Hematopoietic multipotent progenitor cell treated with erythropoietin and hydrocortisone succinate and interleukin-3 and kit ligand, for 17 days (in vitro differentiated cells): ENCODE data around the gene TOLLIP.
"Not testable (repeated sequence)": the region's sequence is repeated elsewhere in the genome, so short reads cannot be mapped to it uniquely, and the experiment has no call there.

ENCODE experiments used
- DNase-seq: peaks from one replicate; pipeline ENCODE4 v3.0.0-alpha.2; 2015; ENCODE audit warnings: low spot score

Gene TOLLIP

GRCh38 chr11:1343391-1344055, 34.1 kb upstream of the TOLLIP start:
- no peak for DNase-seq

- no peak for DNase-seq
These were observed 33.5 kb upstream of the TOLLIP start for GRCh38 chr11:1342946-1343345.

GRCh38 chr11:1341928-1342524, 32.6 kb upstream of the TOLLIP start:
- DNase-seq = no peak

- not testable (repeated sequence) for DNase-seq
These were observed 31.8 kb upstream of the TOLLIP start for GRCh38 chr11:1341226-1341625.

- DNase-seq = no peak
These were observed 30.7 kb upstream of the TOLLIP start for GRCh38 chr11:1340111-1340510.

GRCh38 chr11:1339066-1339675, 29.7 kb upstream of the TOLLIP start:
- no peak for DNase-seq

- DNase-seq = no peak
These were observed 29.0 kb upstream of the TOLLIP start for GRCh38 chr11:1338201-1339065.

- DNase-seq = no peak
These were observed 28.2 kb upstream of the TOLLIP start for GRCh38 chr11:1337647-1338007.

GRCh38 chr11:1336836-1337646, 27.6 kb upstream of the TOLLIP start:
- peak; percentile 30 for DNase-seq

GRCh38 chr11:1335811-1336761, 26.7 kb upstream of the TOLLIP start:
- peak; percentile 42 for DNase-seq

GRCh38 chr11:1335264-1335810, 25.9 kb upstream of the TOLLIP start:
- DNase-seq = no peak

- DNase-seq = no peak
These were observed 24.4 kb upstream of the TOLLIP start for GRCh38 chr11:1333860-1334259.

- DNase-seq = no peak
These were observed 23.8 kb upstream of the TOLLIP start for GRCh38 chr11:1333091-1333772.

GRCh38 chr11:1330473-1330872, 21.0 kb upstream of the TOLLIP start:
- no peak for DNase-seq

- DNase-seq = no peak
These were observed 17.6 kb upstream of the TOLLIP start for GRCh38 chr11:1327064-1327460.

GRCh38 chr11:1326435-1327063, 17.1 kb upstream of the TOLLIP start:
- no peak for DNase-seq

GRCh38 chr11:1323774-1324173, 14.3 kb upstream of the TOLLIP start:
- DNase-seq = no peak

- no peak for DNase-seq
These were observed 8.6 kb upstream of the TOLLIP start for GRCh38 chr11:1317993-1318392.

- no peak for DNase-seq
These were observed 8.0 kb upstream of the TOLLIP start for GRCh38 chr11:1317432-1317831.
